Endothelial cell of umbilical vein (primary cell): ENCODE measurements around the gene PTPRE. TPM values are rescaled to one million over a fixed set of nuclear protein-coding genes. Genes with fewer than 3 reads are reported as not detected.

Experiments used
- BruUV-seq: library from RNA; stranded (reverse); fragments of 400-500 nt; replicated peaks from 2 replicates; lab custom pipeline; 2021; lab: Mats Ljungman, UMichigan
- CTCF ChIA-PET: fragments of 300-600, 350-600 bp; sonication (Branson Sonifier 250); formaldehyde crosslinking; loops from one replicate; lab custom pipeline; 2021; ENCODE audit warnings: antibody characterized with exemption, inconsistent platforms; lab: Charles Lee
- POLR2A ChIA-PET: fragments of 300-600, 350-600 bp; sonication (Branson Sonifier 250); formaldehyde crosslinking; loops from one replicate; lab custom pipeline; 2021; ENCODE audit warnings: antibody characterized with exemption, inconsistent platforms; lab: Charles Lee
- DNase-seq: peaks from one replicate; pipeline ENCODE4 v3.0.0-alpha.2; 2011; ENCODE audit warnings: low read depth, low spot score
- FAIRE-seq: peaks from 2 replicates; lab custom pipeline; 2011; peaks lifted over from hg19 to GRCh38; lab: Jason Lieb, UNC
- H2AFZ ChIP-seq: 2 replicates; pipeline ENCODE4 v1.6.0; 2012; ENCODE audit warnings: low read depth, low read length, control low read depth, inconsistent platforms
- H3K27ac ChIP-seq: 2 replicates; pipeline ENCODE4 v1.5.1; 2011; ENCODE audit warnings: low read depth, mild to moderate bottlenecking, control low read depth, low read length, moderate library complexity; ENCODE audit not compliant: insufficient read depth
- H3K27me3 ChIP-seq, 2 experiments: 2 replicates each; pipeline versions ENCODE4 v1.6.0 to v1.6.1; 2011; ENCODE audit warnings: low read length in 2 of 2, mixed read lengths in 1 of 2; ENCODE audit not compliant: control insufficient read depth in 2 of 2, insufficient read depth in 2 of 2
- H3K36me3 ChIP-seq, 2 experiments: 2 replicates in 1 of 2; 3 replicates in 1 of 2; pipeline ENCODE4 v1.5.1; 2011; ENCODE audit warnings: low read length in 2 of 2, mild to moderate bottlenecking in 1 of 2, moderate library complexity in 1 of 2; ENCODE audit not compliant: control insufficient read depth in 2 of 2, insufficient read depth in 2 of 2; ENCODE audit errors: extremely low read depth in 1 of 2
- H3K4me1 ChIP-seq: 3 replicates; pipeline ENCODE4 v1.5.1; 2011; ENCODE audit warnings: mild to moderate bottlenecking, low read length; ENCODE audit not compliant: control insufficient read depth, insufficient read depth; ENCODE audit errors: extremely low read depth
- H3K4me2 ChIP-seq: 2 replicates; pipeline ENCODE4 v1.6.1; 2011; ENCODE audit warnings: low read length, control low read depth, mixed read lengths; ENCODE audit not compliant: insufficient read depth
- H3K4me3 ChIP-seq, 3 experiments: fragments of 200-600 bp in 1 of 3; sonication (generic), shearing (Covaris generic) in 1 of 3; replicated peaks in 1 of 3; 2 replicates each; pipeline ENCODE4 v1.5.1; 2011 to 2016; ENCODE audit warnings: control low read depth in 3 of 3, low read length in 3 of 3, mild to moderate bottlenecking in 2 of 3, inconsistent platforms in 1 of 3, low read depth in 1 of 3, moderate library complexity in 1 of 3; ENCODE audit not compliant: insufficient read depth in 1 of 3
- H3K79me2 ChIP-seq: 2 replicates; pipeline ENCODE4 v1.6.0; 2012; ENCODE audit warnings: low read length, inconsistent platforms; ENCODE audit not compliant: control insufficient read depth, insufficient read depth
- H3K9ac ChIP-seq: replicated peaks from 2 replicates; pipeline ENCODE3; 2011; ENCODE audit warnings: low read length, control low read depth; ENCODE audit not compliant: insufficient read depth; ENCODE audit errors: extremely low read depth
- H3K9me1 ChIP-seq: replicated peaks from 3 replicates; pipeline ENCODE4 v1.6.0; 2011; ENCODE audit warnings: mild to moderate bottlenecking, low read length; ENCODE audit not compliant: control insufficient read depth, insufficient read depth; ENCODE audit errors: extremely low read depth
- H3K9me3 ChIP-seq: replicated peaks from 2 replicates; pipeline ENCODE4 v1.5.1; 2012; ENCODE audit warnings: low read length, inconsistent platforms; ENCODE audit not compliant: control insufficient read depth, insufficient read depth
- H4K20me1 ChIP-seq: replicated peaks from 2 replicates; pipeline ENCODE3; 2011; ENCODE audit warnings: mild to moderate bottlenecking, low read length; ENCODE audit not compliant: control insufficient read depth, insufficient read depth; ENCODE audit errors: extremely low read depth
- CTCF ChIP-seq, 2 donors: IDR thresholded peaks; 1 replicate in 1 of 2; 2 replicates in 1 of 2; pipeline ENCODE4 v1.5.1; 2011; ENCODE audit warnings: low read length in 2 of 2, mild to moderate bottlenecking in 2 of 2, moderate library complexity in 2 of 2, control low read depth in 1 of 2, inconsistent platforms in 1 of 2, low read depth in 1 of 2; ENCODE audit not compliant: insufficient read depth in 1 of 2; ENCODE audit errors: extremely low read depth in 1 of 2
- EZH2 ChIP-seq: IDR thresholded peaks from 2 replicates; pipeline ENCODE4 v1.6.1; 2012; ENCODE audit warnings: borderline replicate concordance, low read depth, mild to moderate bottlenecking, moderate library complexity, low read length, inconsistent platforms; ENCODE audit not compliant: severe bottlenecking
- FOS ChIP-seq: IDR thresholded peaks from 2 replicates; pipeline ENCODE4 v1.6.1; 2011; ENCODE audit warnings: mild to moderate bottlenecking, low read length, moderate library complexity, borderline replicate concordance; ENCODE audit not compliant: insufficient read depth
- GATA2 ChIP-seq: IDR thresholded peaks from 2 replicates; pipeline ENCODE4 v1.7.0; 2011; ENCODE audit warnings: low read depth, mild to moderate bottlenecking, moderate library complexity, mixed read lengths, low read length; ENCODE audit not compliant: insufficient read length, insufficient read depth
- JUN ChIP-seq: IDR thresholded peaks from 2 replicates; pipeline ENCODE4 v1.6.1; 2011; ENCODE audit warnings: borderline replicate concordance, low read depth; ENCODE audit not compliant: insufficient read length, insufficient read depth
- MAX ChIP-seq: IDR thresholded peaks from 2 replicates; pipeline ENCODE4 v1.6.1; 2011; ENCODE audit not compliant: insufficient read depth, insufficient read length
- MYC ChIP-seq: IDR thresholded peaks from one replicate; pipeline ENCODE4 v1.6.1; 2011; ENCODE audit warnings: mild to moderate bottlenecking, low read depth, low read length
- POLR2A ChIP-seq: IDR thresholded peaks from 2 replicates; pipeline ENCODE4 v1.6.1; 2012; ENCODE audit warnings: low read depth, mild to moderate bottlenecking, control low read depth, low read length
- POLR2AphosphoS5 ChIP-seq: IDR thresholded peaks from 2 replicates; pipeline ENCODE4 v1.6.1; 2012; ENCODE audit warnings: low read depth, mild to moderate bottlenecking, control low read depth, low read length, moderate library complexity; ENCODE audit not compliant: insufficient read depth
- dilution Hi-C: fragments of 300-500 bp; cut with MboI; formaldehyde crosslinking; loops from one replicate; pipeline ENCODE4 v1.15.0; 2019; ENCODE audit warnings: low sequenced_read_pairs; ENCODE audit not compliant: extremely low pct_ligation_motif_present
- intact Hi-C: fragments of 100-400 bp; cut with micrococcal nuclease; formaldehyde crosslinking; loops from one replicate; pipeline ENCODE4 v1.10.0; 2022
- polyA plus RNA-seq, 4 experiments: library from polyadenylated mRNA; depleted of rRNA in 3 of 4; stranded (reverse) in 3 of 4; unstranded in 1 of 4; fragments of >200 nt; gene quantifications; 2 replicates each; pipeline versions ENCODE4 v1.2.1 to v1.2.3, GENCODE V29; 2011 to 2012; ENCODE audit warnings: missing spikeins in 1 of 4
- total RNA-seq: library from RNA; stranded (reverse); gene quantifications from 2 replicates; pipeline ENCODE4 v1.2.3, GENCODE V29; 2021

Gene PTPRE
- total and polyA plus RNA-seq, 2 donors (not counting 3 experiments of a cell fraction or from before 2014, with no cell fraction given) = 37.3 to 116 TPM

- no TSS peak for BruUV-seq
- no peak for TF ChIP-seq MYC
- TF ChIP-seq POLR2AphosphoS5 = no peak
- no peak for TF ChIP-seq CTCF (IDR thresholded peaks at IDR 0.05; ENCODE audit: extremely low read depth in 1 of 2, insufficient read depth in 1 of 2, low read depth in 1 of 2, low read length in 2 of 2)
- Histone ChIP-seq H3K9me3 (no peaks in the 10 kb centered on the region), H3K79me2 (peaks cover 7% of the 10 kb centered on the region), H3K27me3 (no peaks in the 10 kb centered on the region), H3K36me3 (peaks cover 3 to 45% of the 10 kb centered on the region in 2 experiments), H3K4me3 (no peak overlapping the region), H3K9me1 (no peaks in the 10 kb centered on the region), H4K20me1 (no peaks in the 10 kb centered on the region), H3K9ac (no peak overlapping the region), H3K4me2 (no peak overlapping the region), H3K27ac (no peak overlapping the region), H3K4me1 (peaks cover 17% of the 10 kb centered on the region), H2AFZ (no peak overlapping the region)
- dilution Hi-C loops = no loop called here
- ChIA-PET CTCF (interaction anchor here (3.1 kb wide), 1 partner anchor 11 kb away, joined by 16 read pairs; no protein-coding TSS in a partner anchor), POLR2A (no interaction called here)
- intact Hi-C loops = no loop called here
- FAIRE-seq (no peak), DNase-seq (no peak)
Observed at GRCh38 chr10:128045833-128046120, 138.9 kb downstream of the PTPRE start.

- no peak for TF ChIP-seq EZH2
- TF ChIP-seq CTCF (IDR thresholded peaks at IDR 0.05; ENCODE audit: extremely low read depth in 1 of 2, insufficient read depth in 1 of 2, low read depth in 1 of 2, low read length in 2 of 2) = no peak
- no peak for TF ChIP-seq JUN
- no peak for TF ChIP-seq GATA2
- TF ChIP-seq MYC = no peak
- no peak for TF ChIP-seq POLR2AphosphoS5
- no peak for TF ChIP-seq MAX
- TF ChIP-seq POLR2A = no peak
- no peak for TF ChIP-seq FOS
- dilution Hi-C loops = no loop called here
- H3K4me3 ChIP-seq = no peak overlapping the region
- DNase-seq (no peak), FAIRE-seq (no peak)
- no peak overlapping the region for H3K9ac ChIP-seq
- peaks cover 4% of the 10 kb centered on the region for H3K79me2 ChIP-seq
- no peak overlapping the region for H3K4me2 ChIP-seq
- H3K9me1 ChIP-seq = no peaks in the 10 kb centered on the region
- CTCF ChIA-PET = interaction anchor here (2.6 to 3.1 kb wide), 4 partner anchors 10 to 140 kb away, joined by 14 to 25 read pairs (median 20); partner anchors contain the start of gene PTPRE
- peaks cover 17% of the 10 kb centered on the region for H3K4me1 ChIP-seq
- H3K36me3 ChIP-seq = peaks cover 3 to 43% of the 10 kb centered on the region in 2 experiments
- H4K20me1 ChIP-seq = no peaks in the 10 kb centered on the region
- intact Hi-C loops = no loop called here
- no peak overlapping the region for H3K27ac ChIP-seq
- BruUV-seq = no TSS peak
- H3K9me3 ChIP-seq = no peaks in the 10 kb centered on the region
- no peaks in the 10 kb centered on the region for H3K27me3 ChIP-seq
- POLR2A ChIA-PET = no interaction called here
- no peak overlapping the region for H2AFZ ChIP-seq
Observed at GRCh38 chr10:128046156-128046952, 139.5 kb downstream of the PTPRE start.
